Measurements from ENCODE around the gene FADS2. TPM values are rescaled to one million over a fixed set of nuclear protein-coding genes. Genes with fewer than 3 reads are reported as not detected.

The FADS2 gene
- total RNA-seq, 1 experiment from 2014 or later: 14.2 TPM

DNA sequence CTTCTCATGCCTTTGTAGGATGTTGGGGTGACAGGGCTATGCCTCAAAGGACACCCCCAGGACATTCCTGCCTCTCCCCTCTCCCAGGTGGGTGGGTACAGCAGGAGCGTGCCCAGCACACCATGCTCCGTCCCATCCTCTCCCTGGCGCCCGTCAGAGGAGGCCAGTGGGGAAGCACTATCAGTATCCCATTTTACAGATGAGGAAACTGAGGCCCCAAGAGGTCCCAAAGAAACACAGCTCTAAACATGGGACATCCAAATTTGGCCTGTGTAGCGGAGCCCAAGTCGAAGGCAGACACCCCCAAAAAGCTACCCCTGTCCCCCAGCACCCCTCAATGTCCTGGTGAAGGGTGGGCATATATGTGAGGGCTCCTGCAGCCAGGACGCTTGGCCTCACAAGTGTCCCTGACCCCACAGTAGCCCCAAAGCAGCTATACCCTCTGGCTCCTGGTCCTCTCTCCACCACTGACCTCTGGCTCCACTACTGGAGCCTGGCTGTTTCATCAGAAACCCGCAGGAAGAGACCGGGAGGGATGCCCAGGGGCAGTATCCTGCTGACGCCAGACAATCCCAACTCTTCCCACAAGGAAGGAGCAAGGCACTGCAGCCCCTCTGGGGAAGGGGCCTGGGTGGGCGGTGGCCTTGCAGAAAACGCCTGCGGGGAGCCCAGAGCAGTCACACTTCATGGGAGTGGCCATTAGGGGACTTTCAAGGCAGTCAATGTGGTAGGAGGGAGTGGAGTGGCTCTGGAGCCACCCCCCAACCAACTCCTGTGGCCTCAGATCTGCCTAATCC is 57.9 kb downstream of the FADS2 start:
- H3K27ac ChIP-seq: peak overlapping the region; percentile 14; the same call in 1 of the 2 replicates
- H3K9me3 ChIP-seq (replicated peaks): no peaks in the 10 kb centered on the region
- peaks cover 32% of the 10 kb centered on the region for H3K4me1 ChIP-seq
- H3K4me3 ChIP-seq: no peak overlapping the region
- no peaks in the 10 kb centered on the region for H3K27me3 ChIP-seq
- peaks cover 10% of the 10 kb centered on the region for H3K36me3 ChIP-seq
- DNase-seq: no peak

DNA sequence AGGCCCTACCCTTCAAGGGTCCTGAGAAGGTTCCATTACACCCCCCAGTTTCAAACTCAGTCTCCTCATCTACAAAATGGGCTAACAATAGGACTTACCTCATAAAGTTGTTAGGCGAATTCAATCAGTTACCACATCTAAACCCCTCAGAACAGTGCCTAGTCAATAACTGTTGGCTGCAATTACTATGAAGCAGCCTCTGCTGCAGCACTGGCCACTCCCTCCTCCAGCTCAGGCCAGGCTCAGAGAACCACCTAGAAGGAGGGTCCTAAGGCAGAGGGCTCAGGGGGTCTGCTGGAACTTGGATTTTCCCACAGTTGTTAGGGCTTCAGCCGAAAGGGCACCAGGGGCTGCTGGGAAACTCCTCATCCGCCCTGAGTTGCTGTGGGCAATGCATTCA is 58.5 kb downstream of the FADS2 start:
- peaks cover 10% of the 10 kb centered on the region for H3K36me3 ChIP-seq
- no peak overlapping the region for H3K4me3 ChIP-seq
- H3K27ac ChIP-seq: no peak overlapping the region
- no peak for DNase-seq
- no peaks in the 10 kb centered on the region for H3K27me3 ChIP-seq
- H3K4me1 ChIP-seq: peaks cover 32% of the 10 kb centered on the region
- no peaks in the 10 kb centered on the region for H3K9me3 ChIP-seq (replicated peaks)

DNA sequence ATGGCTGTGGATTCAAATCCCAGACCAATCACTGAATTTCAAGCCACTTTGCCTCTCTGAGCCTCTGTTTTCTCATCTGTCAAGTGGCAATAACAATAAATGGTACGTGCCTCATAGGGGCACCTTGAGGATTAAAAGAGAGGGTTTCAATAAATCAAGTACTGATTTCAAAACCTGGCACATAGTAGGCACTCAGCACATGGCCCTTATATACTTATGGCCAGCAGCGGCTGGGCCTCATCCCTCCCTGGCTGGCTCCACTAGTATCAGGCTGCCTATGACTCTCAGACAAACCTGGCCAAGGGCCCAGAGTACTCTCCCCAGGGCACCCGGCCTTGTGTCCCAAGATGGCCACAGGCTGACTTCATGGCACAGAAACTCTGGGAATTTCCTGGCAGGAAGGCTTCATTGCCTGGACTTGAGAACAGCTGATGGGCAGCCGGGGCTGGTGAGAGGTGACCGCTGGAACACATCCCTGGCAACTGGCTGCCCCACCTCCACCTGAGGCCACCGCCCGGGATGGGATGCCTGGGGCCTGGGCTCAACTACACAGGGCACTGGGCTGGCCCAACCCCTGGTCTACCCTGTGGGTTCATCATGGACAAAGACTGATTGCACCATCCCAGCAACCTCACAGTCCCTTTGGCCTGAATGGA is 59.9 kb downstream of the FADS2 start:
- Histone ChIP-seq H3K4me3 (no peak overlapping the region), H3K27ac (peak overlapping the region; percentile 45), H3K36me3 (peaks cover 9% of the 10 kb centered on the region), H3K27me3 (no peaks in the 10 kb centered on the region), H3K4me1 (peaks cover 32% of the 10 kb centered on the region), H3K9me3 (replicated peaks) (no peaks in the 10 kb centered on the region)
- peak; percentile 69 to 78 for DNase-seq

DNA sequence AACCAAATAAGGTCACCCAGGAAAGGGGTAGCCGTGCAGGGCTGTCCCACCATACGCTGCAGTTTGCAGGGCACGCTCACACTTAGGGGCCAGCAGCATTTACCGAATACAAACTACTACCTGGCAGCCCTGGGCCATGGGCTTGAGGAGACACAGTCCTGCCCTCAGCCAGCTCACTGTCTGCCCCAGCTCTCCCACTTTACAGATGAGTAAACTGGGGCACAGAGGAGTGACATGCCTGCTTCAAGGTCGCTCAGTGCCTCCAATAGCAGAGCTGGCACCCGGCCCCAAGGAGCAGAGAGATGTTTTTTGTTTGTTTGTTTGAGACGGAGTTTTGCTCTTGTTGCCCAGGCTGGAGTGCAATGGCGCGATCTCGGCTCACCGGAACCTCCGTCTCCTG is 60.5 kb downstream of the FADS2 start:
- Histone ChIP-seq H3K4me1 (peaks cover 32% of the 10 kb centered on the region), H3K36me3 (peaks cover 5% of the 10 kb centered on the region; the same call in 1 of the 2 replicates), H3K27ac (peak overlapping the region; percentile 45), H3K27me3 (no peaks in the 10 kb centered on the region), H3K9me3 (replicated peaks) (no peaks in the 10 kb centered on the region), H3K4me3 (no peak overlapping the region)
- DNase-seq: no peak

DNA sequence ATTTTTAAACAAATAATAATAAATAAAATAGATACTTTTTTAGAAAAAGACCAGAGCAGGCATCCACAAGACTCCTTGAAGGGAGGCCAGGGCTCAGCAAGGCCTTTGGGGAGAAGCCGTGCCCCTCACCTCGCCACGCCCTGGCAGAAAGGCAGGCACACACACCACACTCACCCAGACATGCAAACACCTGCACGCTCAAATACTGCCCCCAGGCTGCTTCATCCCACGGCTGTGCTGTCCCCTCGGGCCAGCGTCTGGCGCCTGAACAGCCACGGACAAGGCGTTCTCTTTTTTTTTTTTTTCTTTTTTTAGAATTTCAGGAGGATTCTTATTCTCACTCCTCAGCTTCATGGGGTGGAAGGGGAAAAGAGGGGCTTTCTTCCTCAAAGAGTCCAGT is 61.7 kb downstream of the FADS2 start:
- Histone ChIP-seq H3K4me1 (peaks cover 26% of the 10 kb centered on the region), H3K4me3 (peak overlapping the region; percentile 78), H3K27me3 (no peaks in the 10 kb centered on the region), H3K9me3 (replicated peaks) (no peaks in the 10 kb centered on the region), H3K36me3 (peaks cover 5% of the 10 kb centered on the region; the same call in 1 of the 2 replicates), H3K27ac (peak overlapping the region; percentile 71)
- DNase-seq: no peak

DNA sequence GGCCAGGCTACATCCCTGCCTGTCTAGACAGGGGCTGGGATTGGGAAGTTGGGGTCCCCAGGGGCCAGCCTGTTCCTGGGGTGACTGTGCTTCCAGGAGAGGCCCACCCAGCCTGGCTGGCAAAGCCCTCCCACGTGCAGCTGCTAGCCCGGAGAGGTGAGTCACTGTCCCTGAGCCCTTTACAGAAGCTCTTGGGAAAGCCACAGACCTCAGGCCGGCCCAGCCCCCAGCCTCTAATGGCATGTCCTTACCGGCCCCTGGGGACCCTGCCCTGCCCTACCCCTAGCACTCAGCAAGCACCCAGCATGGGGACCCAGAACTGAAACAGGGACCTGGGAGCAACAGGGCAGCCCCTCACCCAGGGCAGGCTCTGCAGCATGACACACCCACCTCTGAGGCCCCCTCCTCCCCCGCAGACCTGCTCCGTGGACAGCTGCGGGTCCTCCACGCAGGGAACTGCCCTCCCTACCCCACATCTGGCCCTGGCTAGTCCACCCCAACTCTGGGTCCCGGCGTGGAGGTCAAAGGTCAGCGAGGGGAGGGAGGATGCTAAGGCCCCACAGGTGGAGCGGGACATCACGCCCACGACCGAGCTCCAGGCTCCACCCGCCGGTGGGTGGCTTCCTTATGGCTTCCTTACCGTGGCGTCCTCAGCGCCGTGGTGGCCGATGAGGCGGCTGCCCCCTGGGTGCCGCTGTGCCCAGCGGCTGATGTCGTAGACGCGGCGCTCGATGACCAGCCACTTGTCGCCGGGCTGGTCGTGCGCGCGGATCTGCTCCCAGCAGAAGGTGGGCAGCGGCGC is 62.6 kb downstream of the FADS2 start:
- Histone ChIP-seq H3K4me1 (peaks cover 17% of the 10 kb centered on the region), H3K9me3 (replicated peaks) (no peaks in the 10 kb centered on the region), H3K4me3 (peak overlapping the region; percentile 78), H3K36me3 (peaks cover 5% of the 10 kb centered on the region; the same call in 1 of the 2 replicates), H3K27me3 (no peaks in the 10 kb centered on the region), H3K27ac (peak overlapping the region; percentile 71)
- peak; percentile 87 to 92 for DNase-seq

DNA sequence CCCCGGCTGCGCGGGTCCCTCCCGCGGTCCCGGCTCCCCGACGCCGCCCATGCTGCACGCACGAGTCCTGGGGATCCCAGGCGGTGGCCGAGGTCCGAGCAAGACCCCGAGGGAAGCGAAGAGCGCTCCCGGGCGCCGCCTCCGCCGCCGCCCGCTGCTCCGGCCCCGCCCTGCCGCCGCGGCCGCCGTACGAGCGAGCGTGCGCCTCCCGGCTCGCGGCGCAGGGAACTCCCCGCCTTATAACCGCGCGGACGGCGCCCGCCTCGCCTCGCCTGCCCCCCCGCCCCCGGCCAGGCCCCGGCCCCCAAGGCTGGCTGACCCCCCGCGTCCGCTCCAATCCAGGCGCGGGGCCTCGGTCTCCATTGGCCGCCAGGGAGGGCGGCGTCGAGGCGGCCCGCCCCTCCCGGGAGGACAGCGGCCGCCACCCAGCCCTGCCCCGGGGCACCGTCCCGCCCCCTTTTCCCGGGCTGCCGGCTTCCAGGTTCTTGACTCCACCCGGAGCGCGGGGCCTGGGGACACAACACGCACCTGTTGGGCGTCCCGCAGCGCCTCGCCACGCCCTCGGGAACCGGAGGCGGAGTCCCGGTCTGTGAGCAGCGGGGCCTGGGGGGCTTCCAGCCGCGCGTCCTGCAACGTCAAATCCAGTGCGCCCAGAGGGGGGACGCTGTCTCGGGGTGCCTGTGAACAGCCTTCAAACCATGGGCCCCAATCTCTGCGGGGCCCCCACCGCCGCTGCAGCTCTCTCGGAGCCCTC is 63.4 kb downstream of the FADS2 start, which contains the start of gene FADS3:
Gene FADS3 (minus strand): TSS at position 215 of the 754 bp plus-strand sequence. CDS start 164 bp downstream, at position 51.
- Histone ChIP-seq H3K36me3 (peaks cover 5% of the 10 kb centered on the region; the same call in 1 of the 2 replicates), H3K27me3 (no peaks in the 10 kb centered on the region), H3K4me3 (peak within 1 kb of the TSS; percentile 78), H3K27ac (peak within 1 kb of the TSS; percentile 71), H3K4me1 (peaks cover 17% of the 10 kb centered on the region), H3K9me3 (replicated peaks) (no peaks in the 10 kb centered on the region)
- DNase-seq: peak; percentile 90 to 91

DNA sequence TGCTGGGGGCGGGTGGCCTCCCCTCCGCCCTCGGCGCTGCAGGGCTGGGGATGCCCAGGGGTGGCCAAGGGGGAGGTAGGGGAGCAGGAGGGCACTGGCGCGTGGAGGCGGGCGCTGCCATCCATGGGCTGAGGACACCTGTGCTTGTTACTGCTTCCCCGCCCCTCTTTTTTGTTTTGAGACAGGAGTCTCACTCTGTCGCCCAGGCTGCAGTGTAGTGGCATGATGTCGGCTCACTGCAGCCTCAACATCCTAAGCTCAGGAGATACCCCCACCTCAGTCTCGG is 63.9 kb downstream of the FADS2 start:
- Histone ChIP-seq H3K36me3 (no peaks in the 10 kb centered on the region), H3K9me3 (replicated peaks) (no peaks in the 10 kb centered on the region), H3K27ac (no peak overlapping the region), H3K27me3 (no peaks in the 10 kb centered on the region), H3K4me1 (peaks cover 22% of the 10 kb centered on the region), H3K4me3 (peak overlapping the region; percentile 78)
- no peak for DNase-seq

DNA sequence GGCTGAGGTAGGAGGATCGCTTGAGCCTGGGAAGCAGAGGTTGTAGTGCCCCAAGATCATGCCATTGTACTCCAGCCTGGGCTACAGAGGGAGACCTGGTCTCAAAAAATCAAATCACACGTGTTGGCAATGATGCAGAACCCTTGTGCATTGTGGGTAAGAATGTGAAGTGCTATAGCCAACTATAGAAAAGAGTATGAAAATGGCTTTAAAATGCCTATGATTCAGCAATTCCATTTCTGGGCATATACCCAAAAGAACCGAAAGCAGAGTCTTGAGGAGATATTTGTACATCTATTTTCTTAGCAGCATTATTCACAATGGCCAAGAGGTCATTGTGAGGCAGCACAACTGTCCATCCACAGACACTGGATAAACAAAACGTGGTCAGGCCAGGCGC is 65.9 kb downstream of the FADS2 start:
- DNase-seq: no peak
- Histone ChIP-seq H3K9me3 (replicated peaks) (no peaks in the 10 kb centered on the region), H3K36me3 (no peaks in the 10 kb centered on the region), H3K4me3 (no peak overlapping the region), H3K27ac (no peak overlapping the region), H3K4me1 (peaks cover 11% of the 10 kb centered on the region), H3K27me3 (no peaks in the 10 kb centered on the region)

DNA sequence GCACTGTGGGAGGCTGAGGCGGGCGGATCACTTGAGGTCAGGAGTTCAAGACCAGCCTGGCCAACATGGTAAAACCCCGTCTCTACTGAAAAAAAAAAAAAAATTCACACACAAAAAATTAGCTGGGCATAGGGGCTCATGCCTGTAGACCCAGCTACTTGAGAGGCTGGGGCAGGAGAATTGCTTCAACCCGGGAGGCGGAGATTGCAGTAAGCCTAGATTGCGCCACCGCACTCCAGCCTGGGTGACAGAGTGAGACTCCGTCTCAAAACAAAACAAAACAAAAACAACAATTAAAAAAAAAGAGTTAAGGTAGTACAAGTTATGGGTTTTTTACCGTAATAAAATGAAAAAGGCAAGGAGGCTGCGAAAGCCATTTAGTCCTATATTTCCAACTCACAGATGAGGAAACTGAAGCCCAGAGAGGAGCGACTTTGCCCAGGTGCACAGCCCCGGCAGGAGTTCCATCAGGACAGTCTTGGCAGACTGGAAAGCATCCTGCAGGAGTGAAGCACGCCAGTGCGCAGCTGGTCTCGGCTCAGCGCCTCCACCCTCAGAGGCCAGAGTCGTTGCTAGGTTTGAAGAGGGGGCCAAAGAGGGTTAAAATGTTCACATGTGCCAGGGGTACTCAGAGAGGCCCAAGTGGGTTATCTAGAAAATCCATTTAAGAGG is 67.1 kb downstream of the FADS2 start:
- Histone ChIP-seq H3K36me3 (no peaks in the 10 kb centered on the region), H3K4me1 (peaks cover 11% of the 10 kb centered on the region), H3K27me3 (no peaks in the 10 kb centered on the region), H3K4me3 (no peak overlapping the region), H3K27ac (no peak overlapping the region), H3K9me3 (replicated peaks) (no peaks in the 10 kb centered on the region)
- no peak for DNase-seq

DNA sequence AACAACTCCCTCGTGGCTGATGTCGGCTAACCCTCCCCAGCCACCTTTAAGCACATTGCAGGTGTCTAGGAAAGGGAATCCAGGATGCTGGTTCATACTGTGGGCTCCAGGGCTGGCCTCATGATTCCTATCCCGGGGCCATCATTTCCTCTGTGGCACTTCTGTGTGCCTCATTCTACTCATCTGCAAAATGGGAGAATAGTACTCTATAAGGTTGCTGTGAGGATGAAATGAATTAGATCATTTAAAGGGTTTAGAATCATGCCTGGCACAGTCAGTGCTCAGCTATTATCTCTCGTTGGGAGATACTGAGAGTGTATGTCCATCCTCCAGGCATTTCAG is 67.6 kb downstream of the FADS2 start:
- DNase-seq: no peak
- H3K4me3 ChIP-seq: no peak overlapping the region
- H3K4me1 ChIP-seq: peaks cover 11% of the 10 kb centered on the region
- no peak overlapping the region for H3K27ac ChIP-seq
- H3K36me3 ChIP-seq: no peaks in the 10 kb centered on the region
- no peaks in the 10 kb centered on the region for H3K27me3 ChIP-seq
- H3K9me3 ChIP-seq (replicated peaks): no peaks in the 10 kb centered on the region

DNA sequence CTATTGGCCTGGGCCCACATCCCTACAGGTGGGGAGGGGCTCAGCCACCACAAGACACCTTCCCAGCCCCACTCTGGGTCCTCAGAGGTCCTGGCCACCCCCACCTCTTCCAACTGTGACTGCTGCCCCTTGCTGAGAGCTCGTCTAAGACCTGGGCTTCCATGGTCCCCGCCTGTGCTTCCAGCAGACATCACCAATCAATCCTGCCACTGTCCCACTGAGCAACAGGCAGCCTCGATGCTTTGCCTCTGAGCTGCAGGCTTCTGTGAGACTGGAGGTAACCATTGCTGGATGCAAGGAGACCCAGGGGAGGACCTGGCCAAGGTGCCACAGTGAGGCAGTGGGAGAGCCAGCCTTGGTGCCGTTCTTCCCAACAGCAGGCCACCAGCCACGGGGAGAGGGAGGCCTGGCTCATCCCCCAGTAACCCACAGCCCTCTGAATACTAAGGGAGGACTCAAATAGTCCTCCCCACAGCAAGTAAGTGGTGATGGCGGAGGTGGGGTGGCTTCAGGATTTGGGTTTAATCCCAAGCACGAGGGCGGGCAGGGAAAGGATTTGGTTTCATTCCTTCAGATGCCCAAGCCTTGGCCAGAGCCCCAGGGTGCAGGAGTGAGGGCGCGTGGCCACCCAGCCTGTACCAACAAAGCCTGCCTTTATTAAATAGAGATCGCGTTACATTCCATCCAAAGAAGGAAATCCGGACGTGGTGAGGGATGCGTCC is 68.7 kb downstream of the FADS2 start:
- no peaks in the 10 kb centered on the region for H3K36me3 ChIP-seq
- H3K4me1 ChIP-seq: peaks cover 11% of the 10 kb centered on the region
- H3K4me3 ChIP-seq: peak overlapping the region; percentile 23
- peak overlapping the region; percentile 64 for H3K27ac ChIP-seq
- H3K9me3 ChIP-seq (replicated peaks): no peaks in the 10 kb centered on the region
- H3K27me3 ChIP-seq: no peaks in the 10 kb centered on the region
- peak; percentile 65 to 78 for DNase-seq

DNA sequence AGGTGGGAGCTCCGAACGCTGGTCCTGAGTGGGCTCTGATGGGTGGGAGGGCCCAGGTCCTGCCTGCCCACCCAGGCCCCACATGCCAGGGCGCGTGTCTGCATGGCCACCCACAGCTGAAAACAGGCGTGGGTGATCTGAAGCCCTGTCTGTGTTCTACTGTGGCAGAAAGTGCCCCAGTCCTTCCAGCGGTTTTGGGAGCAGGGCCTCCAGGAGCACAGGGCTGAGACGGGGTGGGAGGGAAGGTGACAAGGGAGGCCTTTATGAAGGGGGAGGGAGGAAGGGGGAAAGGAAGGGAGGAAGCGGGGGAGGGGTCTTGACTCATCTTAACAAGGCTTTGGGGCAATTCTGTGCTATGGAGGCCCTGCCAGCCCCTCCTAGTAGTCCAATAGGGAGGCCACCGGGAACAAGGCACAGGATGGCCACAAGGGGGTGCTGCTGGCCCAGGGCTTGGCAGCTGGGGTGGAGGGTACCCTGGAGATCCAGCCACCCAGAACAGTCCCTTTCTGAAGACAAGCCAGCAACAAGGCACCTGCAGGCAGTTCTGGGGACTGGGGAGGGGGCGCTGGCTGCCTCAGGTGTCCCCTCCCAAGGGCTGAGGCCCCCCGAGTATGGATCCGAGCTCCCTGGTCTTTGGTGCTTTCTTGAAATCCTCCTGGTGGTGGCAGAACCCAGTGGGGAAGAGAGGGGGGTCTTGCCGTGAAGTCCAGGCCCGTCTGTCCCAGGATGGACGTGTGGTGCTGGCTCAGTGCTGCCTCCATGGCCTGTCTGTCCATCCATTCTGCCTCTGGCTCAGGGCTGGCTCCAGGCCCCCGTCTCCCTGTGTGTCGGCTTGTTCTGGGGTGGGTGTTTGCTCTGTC is 69.5 kb downstream of the FADS2 start:
- Histone ChIP-seq H3K27ac (peak overlapping the region; percentile 64), H3K4me1 (peaks cover 11% of the 10 kb centered on the region), H3K4me3 (peak overlapping the region; percentile 23), H3K9me3 (replicated peaks) (no peaks in the 10 kb centered on the region), H3K27me3 (no peaks in the 10 kb centered on the region), H3K36me3 (no peaks in the 10 kb centered on the region)
- peak; percentile 87 to 93 for DNase-seq

Data from SJCRH30 (cell line).